ENCODE measurements around the gene GJB6.
"Not testable (repeated sequence)": the region's sequence is repeated elsewhere in the genome, so short reads cannot be mapped to it uniquely, and the experiment has no call there.

Gene GJB6

GRCh38 chr13:20231839-20232555 lies at the start of gene GJB6:
GJB6 (minus strand) TSS chr13:20232319; CDS start chr13:20223480, 8,839 bp downstream.
- DNase-seq: no peak

GRCh38 chr13:20276901-20277300 lies 44.8 kb upstream of the GJB6 start:
- DNase-seq: not testable (repeated sequence)

- DNase-seq: no peak
These were observed 42.3 kb upstream of the GJB6 start for GRCh38 chr13:20274466-20274865.

GRCh38 chr13:20272588-20273171 lies 40.6 kb upstream of the GJB6 start:
- DNase-seq: no peak

- no peak for DNase-seq
These were observed 40.0 kb upstream of the GJB6 start for GRCh38 chr13:20272104-20272503.

- DNase-seq: no peak
These were observed 39.3 kb upstream of the GJB6 start for GRCh38 chr13:20271441-20271840.

GRCh38 chr13:20270163-20270865 lies 38.2 kb upstream of the GJB6 start:
- DNase-seq: no peak

GRCh38 chr13:20264271-20265018 lies 32.3 kb upstream of the GJB6 start:
- DNase-seq: no peak

- no peak for DNase-seq
These were observed 31.4 kb upstream of the GJB6 start for GRCh38 chr13:20263393-20264044.

GRCh38 chr13:20258963-20259288 lies 26.8 kb upstream of the GJB6 start:
- DNase-seq: no peak

- peak in 1 of 2 experiments; percentile 30 for DNase-seq
These were observed 26.3 kb upstream of the GJB6 start for GRCh38 chr13:20258208-20258962.

- no peak for DNase-seq
These were observed 22.0 kb upstream of the GJB6 start for GRCh38 chr13:20254076-20254475.

- no peak for DNase-seq
These were observed 17.8 kb upstream of the GJB6 start for GRCh38 chr13:20249913-20250312.

- DNase-seq: no peak
These were observed 15.8 kb upstream of the GJB6 start for GRCh38 chr13:20247963-20248362.

- DNase-seq: no peak
These were observed 15.3 kb upstream of the GJB6 start for GRCh38 chr13:20247403-20247802.

GRCh38 chr13:20241593-20241992 lies 9.5 kb upstream of the GJB6 start:
- no peak for DNase-seq

- DNase-seq: no peak
These were observed 7.6 kb upstream of the GJB6 start for GRCh38 chr13:20239748-20240147.

- no peak for DNase-seq
These were observed 598 bp upstream of the GJB6 start for GRCh38 chr13:20232556-20233277.

- no peak for DNase-seq
These were observed 943 bp downstream of the GJB6 start for GRCh38 chr13:20230913-20231838.

- no peak for DNase-seq
These were observed 4.4 kb downstream of the GJB6 start for GRCh38 chr13:20227730-20228129.

All from NCI-H524 (cell line).